Choroid plexus epithelial cell (primary cell): ENCODE results near the gene AGPAT4.

Source experiments
- DNase-seq: peaks from one replicate; pipeline ENCODE4 v3.0.0-alpha.2; 2010; ENCODE audit warnings: low read depth
- H3K4me3 ChIP-seq: 2 replicates; pipeline ENCODE4 v1.5.1; 2011; ENCODE audit warnings: low read depth, mild to moderate bottlenecking, control low read depth, low read length, moderate library complexity
- CTCF ChIP-seq: conservative IDR thresholded peaks from 2 replicates; pipeline ENCODE4 v1.5.1; 2011; ENCODE audit warnings: low read depth, mild to moderate bottlenecking, control low read depth, inconsistent platforms, low read length, moderate library complexity

The AGPAT4 gene

DNA sequence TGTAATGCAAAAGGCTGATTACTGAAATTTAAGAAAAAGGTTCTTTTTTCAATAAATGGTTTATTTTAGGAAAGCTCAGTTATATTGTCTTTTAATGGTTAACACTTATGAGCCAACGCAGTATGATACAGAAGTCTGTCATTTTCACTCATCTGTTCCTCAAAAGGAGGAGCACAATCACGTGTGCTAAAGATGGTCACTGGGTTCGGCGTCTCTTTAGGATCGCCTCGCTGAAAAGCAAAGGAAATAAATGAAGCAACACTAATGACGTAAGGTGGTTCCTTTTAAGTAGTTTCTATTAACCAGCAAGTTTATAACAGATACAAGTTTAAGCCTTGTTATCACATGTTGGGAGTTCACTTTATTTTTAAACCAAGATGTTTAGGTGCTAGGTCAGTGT is 156.6 kb downstream of the AGPAT4 start:
- TF ChIP-seq CTCF, result no peak
- no peak for DNase-seq
- H3K4me3 ChIP-seq, result no peak overlapping the region

- no peak for DNase-seq
- no peak for TF ChIP-seq CTCF
- no peak overlapping the region for H3K4me3 ChIP-seq
Measured at GRCh38 chr6:161116554-161116953, 157.3 kb downstream of the AGPAT4 start.

DNA sequence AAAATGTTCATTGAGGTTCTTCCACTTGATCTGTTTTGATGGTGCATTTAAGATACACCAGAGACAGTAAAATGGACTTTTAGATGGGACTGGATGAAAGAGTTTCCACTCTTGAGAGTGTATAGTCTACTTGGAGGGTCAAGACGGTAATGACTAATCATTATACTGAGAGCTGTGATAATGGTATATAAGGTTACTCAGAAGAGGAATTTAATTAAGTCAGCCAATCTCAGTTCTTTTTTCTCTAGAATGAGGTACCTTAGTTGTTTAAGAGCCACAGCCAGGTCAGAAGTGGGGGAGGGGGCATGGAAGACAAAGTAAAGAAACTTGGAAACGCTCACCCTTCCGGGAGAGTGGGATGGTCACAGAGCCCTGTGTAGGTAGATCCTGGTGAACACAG is 158.4 kb downstream of the AGPAT4 start:
- no peak for DNase-seq
- no peak overlapping the region for H3K4me3 ChIP-seq
- no peak for TF ChIP-seq CTCF

DNA sequence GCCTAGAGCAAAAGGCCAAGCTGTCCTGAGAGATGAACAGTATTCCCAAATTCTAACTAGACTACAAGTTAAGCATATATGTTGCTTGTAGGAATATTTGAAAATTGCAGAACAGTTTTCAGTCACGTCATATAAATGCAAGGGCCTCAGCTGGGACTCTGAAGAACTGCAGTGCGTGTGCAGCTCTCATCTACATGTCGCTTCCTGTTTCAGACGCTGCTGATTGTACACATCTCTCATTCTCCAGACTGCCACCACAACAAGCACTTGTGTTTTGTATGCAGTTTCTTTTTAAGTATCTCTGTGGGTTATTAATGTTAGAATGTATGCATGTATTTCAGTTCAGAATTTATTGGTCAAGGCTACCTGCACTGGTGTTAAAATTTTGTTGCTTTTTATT is 162.6 kb downstream of the AGPAT4 start:
- H3K4me3 ChIP-seq, result no peak overlapping the region
- no peak for TF ChIP-seq CTCF
- DNase-seq, result no peak

- DNase-seq, result no peak
- no peak for TF ChIP-seq CTCF
- H3K4me3 ChIP-seq, result no peak overlapping the region
Measured at GRCh38 chr6:161110028-161110779, 163.7 kb downstream of the AGPAT4 start.

DNA sequence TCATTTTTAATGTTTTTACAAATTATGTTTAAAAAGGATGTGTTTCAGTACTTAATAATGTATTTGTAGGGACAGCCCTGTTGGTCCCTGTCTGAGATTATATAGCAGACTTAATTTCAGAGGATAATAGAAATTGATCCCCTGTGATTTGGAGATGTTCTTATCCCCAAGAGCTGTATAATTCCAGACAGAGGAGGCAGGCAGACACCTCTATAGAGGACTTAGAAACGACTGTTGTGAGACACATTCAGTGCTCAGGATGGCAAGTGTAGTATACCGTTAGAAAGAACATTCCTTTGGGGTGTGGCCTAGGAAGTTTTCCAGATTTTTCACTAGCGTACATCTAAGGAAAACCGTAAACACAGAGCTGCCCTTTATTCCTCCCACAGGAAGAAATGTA is 164.5 kb downstream of the AGPAT4 start:
- no peak overlapping the region for H3K4me3 ChIP-seq
- no peak for TF ChIP-seq CTCF
- DNase-seq, result no peak

DNA sequence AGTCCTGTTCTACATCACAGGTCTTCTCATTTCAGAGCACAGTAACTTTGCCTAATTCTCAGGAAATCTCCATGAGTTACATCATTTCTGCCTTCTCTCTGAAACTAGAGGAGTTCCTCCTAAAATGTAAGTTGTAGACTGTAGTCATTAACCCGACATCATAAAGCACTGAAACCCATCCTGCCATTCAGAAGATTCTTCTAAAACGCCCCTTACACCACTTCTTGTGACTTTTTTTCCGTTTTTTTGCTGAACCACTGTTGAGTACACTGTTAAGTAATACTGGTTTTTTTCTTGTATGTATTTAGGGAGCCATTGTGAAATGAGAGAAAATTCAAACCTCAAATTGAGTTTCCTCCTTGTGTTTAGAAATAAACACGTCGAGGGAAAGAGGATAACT is 164.9 kb downstream of the AGPAT4 start:
- H3K4me3 ChIP-seq, result no peak overlapping the region
- no peak for TF ChIP-seq CTCF
- DNase-seq, result no peak
